Stimulated activated CD4-positive, alpha-beta T cell treated with anti-CD3 and anti-CD28 coated beads, Interleukin-4, amount 100 ng/mL, for 4 hours (primary cell): ENCODE results near the gene MED8.
"Not testable (repeated sequence)": the region's sequence is repeated elsewhere in the genome, so short reads cannot be mapped to it uniquely, and the experiment has no call there.

Experiments
- DNase-seq, 2 experiments: peaks; one replicate each; pipeline ENCODE4 v3.0.0-alpha.2; 2020

The MED8 gene

GRCh38 chr1:43421976-43422750 is 32.6 kb upstream of the MED8 start:
- DNase-seq, result no peak

- DNase-seq, result no peak
Measured at GRCh38 chr1:43421396-43421795, 31.8 kb upstream of the MED8 start.

GRCh38 chr1:43420874-43421273 is 31.3 kb upstream of the MED8 start:
- no peak for DNase-seq

- DNase-seq, result no peak
Measured at GRCh38 chr1:43419627-43420425, 30.2 kb upstream of the MED8 start.

GRCh38 chr1:43418858-43419257 is 29.3 kb upstream of the MED8 start:
- DNase-seq, result no peak

GRCh38 chr1:43415901-43416300 is 26.3 kb upstream of the MED8 start:
- no peak for DNase-seq

- peak; percentile 51 to 52 for DNase-seq
Measured at GRCh38 chr1:43414634-43415223, 25.1 kb upstream of the MED8 start.

GRCh38 chr1:43413426-43413825 is 23.8 kb upstream of the MED8 start:
- DNase-seq, result not testable (repeated sequence)

GRCh38 chr1:43410571-43410970 is 21.0 kb upstream of the MED8 start:
- no peak for DNase-seq

GRCh38 chr1:43405876-43406234 is 16.3 kb upstream of the MED8 start:
- no peak for DNase-seq

GRCh38 chr1:43405219-43405875 is 15.7 kb upstream of the MED8 start:
- DNase-seq, result no peak

GRCh38 chr1:43404353-43404752 is 14.8 kb upstream of the MED8 start:
- no peak for DNase-seq

- no peak for DNase-seq
Measured at GRCh38 chr1:43402089-43402865, 12.7 kb upstream of the MED8 start.

GRCh38 chr1:43400441-43400840 is 10.8 kb upstream of the MED8 start:
- not testable (repeated sequence) for DNase-seq

- no peak for DNase-seq
Measured at GRCh38 chr1:43398227-43398626, 8.6 kb upstream of the MED8 start.

- DNase-seq, result no peak
Measured at GRCh38 chr1:43396059-43396458, 6.5 kb upstream of the MED8 start.

- no peak for DNase-seq
Measured at GRCh38 chr1:43395523-43395922, 5.9 kb upstream of the MED8 start.

- DNase-seq, result no peak
Measured at GRCh38 chr1:43392702-43393101, 3.1 kb upstream of the MED8 start.

- no peak for DNase-seq
Measured at GRCh38 chr1:43388613-43389012, 987 bp downstream of the MED8 start.

- no peak for DNase-seq
Measured at GRCh38 chr1:43387976-43388599, 1.5 kb downstream of the MED8 start.

- no peak for DNase-seq
Measured at GRCh38 chr1:43386676-43387075, 2.9 kb downstream of the MED8 start.

GRCh38 chr1:43383449-43383848 is 6.2 kb downstream of the MED8 start:
- DNase-seq, result no peak
